Osteocyte (in vitro differentiated cells): ENCODE results near the gene DNAH9. TPM values are rescaled to one million over a fixed set of nuclear protein-coding genes. Genes with fewer than 3 reads are reported as not detected.

Experiments used
- DNase-seq: peaks from one replicate; pipeline ENCODE4 v3.0.0; 2021; ENCODE audit warnings: mixed read lengths; ENCODE audit not compliant: unreplicated experiment; ENCODE audit errors: extremely low spot score
- H3K27ac Mint-ChIP-seq: one replicate; pipeline ENCODE4 v1.8.0; 2021; ENCODE audit warnings: mild to moderate bottlenecking, mixed read lengths; ENCODE audit not compliant: unreplicated experiment
- H3K27me3 Mint-ChIP-seq: one replicate; pipeline ENCODE4 v1.8.0; 2021; ENCODE audit warnings: mixed read lengths; ENCODE audit not compliant: unreplicated experiment
- H3K36me3 Mint-ChIP-seq: one replicate; pipeline ENCODE4 v1.8.0; 2021; ENCODE audit warnings: mixed read lengths; ENCODE audit not compliant: unreplicated experiment
- H3K4me1 Mint-ChIP-seq: one replicate; pipeline ENCODE4 v1.8.0; 2021; ENCODE audit warnings: mixed read lengths; ENCODE audit not compliant: unreplicated experiment
- H3K4me3 Mint-ChIP-seq: one replicate; pipeline ENCODE4 v1.8.0; 2021; ENCODE audit warnings: mild to moderate bottlenecking, moderate library complexity, mixed read lengths; ENCODE audit not compliant: unreplicated experiment
- H3K9me3 Mint-ChIP-seq: one replicate; pipeline ENCODE4 v1.8.0; 2021; ENCODE audit warnings: mixed read lengths; ENCODE audit not compliant: unreplicated experiment
- CTCF ChIP-seq: fragments of 200-600 bp; sonication (generic); IDR thresholded peaks from 2 replicates; pipeline ENCODE4 v1.5.0; 2021; ENCODE audit warnings: antibody characterized with exemption, mild to moderate bottlenecking, moderate library complexity
- total RNA-seq: library from RNA; stranded (reverse); gene quantifications from 2 replicates; pipeline ENCODE4 v1.2.1, GENCODE V29; 2021

The DNAH9 gene
- total RNA-seq, 1 donor from 2014 or later: not detected

- no peak for TF ChIP-seq CTCF
- no peak overlapping the region for H3K27ac Mint-ChIP-seq
- H3K4me3 Mint-ChIP-seq: no peak overlapping the region
- DNase-seq: no peak
- H3K4me1 Mint-ChIP-seq: peaks cover 12% of the 10 kb centered on the region
- H3K9me3 Mint-ChIP-seq: peaks cover 4% of the 10 kb centered on the region
- H3K36me3 Mint-ChIP-seq: peaks cover 39% of the 10 kb centered on the region
- no peaks in the 10 kb centered on the region for H3K27me3 Mint-ChIP-seq
These were observed 393.2 kb downstream of the DNAH9 start for GRCh38 chr17:11991461-11991860.

GRCh38 chr17:11996722-11997146 is 398.5 kb downstream of the DNAH9 start:
- DNase-seq: no peak
- peaks cover 8% of the 10 kb centered on the region for H3K4me1 Mint-ChIP-seq
- no peak for TF ChIP-seq CTCF
- peaks cover 11% of the 10 kb centered on the region for H3K36me3 Mint-ChIP-seq
- H3K9me3 Mint-ChIP-seq: no peaks in the 10 kb centered on the region
- peak overlapping the region; percentile 79 for H3K27ac Mint-ChIP-seq
- H3K4me3 Mint-ChIP-seq: peak overlapping the region; percentile 95
- H3K27me3 Mint-ChIP-seq: no peaks in the 10 kb centered on the region

- peak; percentile 98 for DNase-seq
- no peak for TF ChIP-seq CTCF
- no peaks in the 10 kb centered on the region for H3K9me3 Mint-ChIP-seq
- H3K27ac Mint-ChIP-seq: peak within 1 kb of the TSS; percentile 95
- peaks cover 8% of the 10 kb centered on the region for H3K4me1 Mint-ChIP-seq
- peak within 1 kb of the TSS; percentile 95 for H3K4me3 Mint-ChIP-seq
- no peaks in the 10 kb centered on the region for H3K27me3 Mint-ChIP-seq
- H3K36me3 Mint-ChIP-seq: peaks cover 9% of the 10 kb centered on the region
These were observed 399.1 kb downstream of the DNAH9 start, which contains the start of gene ZNF18 for GRCh38 chr17:11997147-11997971. TSS of gene ZNF18 (minus strand) at chr17:11997475. CDS start at chr17:11992829, 4,646 bp downstream.

- Mint-ChIP-seq H3K27ac (peak overlapping the region; percentile 95), H3K4me3 (peak overlapping the region; percentile 95), H3K36me3 (peaks cover 4% of the 10 kb centered on the region), H3K4me1 (peaks cover 8% of the 10 kb centered on the region), H3K9me3 (no peaks in the 10 kb centered on the region), H3K27me3 (no peaks in the 10 kb centered on the region)
- DNase-seq: no peak
- TF ChIP-seq CTCF: no peak
These were observed 399.6 kb downstream of the DNAH9 start for GRCh38 chr17:11997972-11998233.

GRCh38 chr17:11999696-12000095 is 401.4 kb downstream of the DNAH9 start:
- no peak for TF ChIP-seq CTCF
- Mint-ChIP-seq H3K27ac (no peak overlapping the region), H3K36me3 (no peaks in the 10 kb centered on the region), H3K9me3 (no peaks in the 10 kb centered on the region), H3K27me3 (no peaks in the 10 kb centered on the region), H3K4me1 (peaks cover 8% of the 10 kb centered on the region), H3K4me3 (no peak overlapping the region)
- no peak for DNase-seq
